Common myeloid progenitor, CD34-positive (primary cell): Measurements from ENCODE around the gene SCARB2.

Source experiments
- CTCF ChIA-PET: fragments of 350-600 bp; sonication (Branson Sonifier 250); formaldehyde crosslinking; loops from one replicate; lab custom pipeline; 2021; ENCODE audit warnings: antibody characterized with exemption; lab: Charles Lee
- POLR2A ChIA-PET: fragments of 350-600 bp; sonication (Branson Sonifier 250); formaldehyde crosslinking; loops from one replicate; lab custom pipeline; 2021; ENCODE audit warnings: antibody characterized with exemption; lab: Charles Lee
- DNase-seq, 3 donors: peaks; one replicate each; pipeline versions ENCODE4 v3.0.0 to v3.0.0-alpha.2; 2013
- H3K27ac ChIP-seq, 2 experiments: 1 replicate in 1 of 2; 2 replicates in 1 of 2; pipeline ENCODE4 v1.7.0; 2013; ENCODE audit warnings: inconsistent platforms in 2 of 2, low read length in 2 of 2, mild to moderate bottlenecking in 2 of 2, low read depth in 1 of 2, moderate library complexity in 1 of 2; ENCODE audit not compliant: severe bottlenecking in 2 of 2, insufficient read depth in 1 of 2, poor library complexity in 1 of 2
- H3K27me3 ChIP-seq, 5 experiments: replicated peaks in 2 of 5; 1 replicate in 3 of 5; 2 replicates in 2 of 5; pipeline versions ENCODE4 v1.6.1 to v1.7.0; 2013; ENCODE audit warnings: low read length in 4 of 5, mild to moderate bottlenecking in 2 of 5, moderate library complexity in 2 of 5, inconsistent platforms in 1 of 5; ENCODE audit not compliant: insufficient read depth in 5 of 5, control insufficient read depth in 4 of 5
- H3K36me3 ChIP-seq, 4 experiments: 1 replicate in 2 of 4; 2 replicates in 2 of 4; pipeline versions ENCODE4 v1.6.1 to v1.7.0; 2013; ENCODE audit warnings: low read length in 3 of 4, control low read depth in 1 of 4, mild to moderate bottlenecking in 1 of 4; ENCODE audit not compliant: control insufficient read depth in 4 of 4, insufficient read depth in 4 of 4
- H3K4me1 ChIP-seq, 4 experiments: 1 replicate in 3 of 4; 2 replicates in 1 of 4; pipeline versions ENCODE4 v1.6.1 to v1.7.1; 2013; ENCODE audit warnings: low read length in 3 of 4, mild to moderate bottlenecking in 3 of 4, control low read depth in 1 of 4, inconsistent platforms in 1 of 4, moderate library complexity in 1 of 4; ENCODE audit not compliant: control insufficient read depth in 4 of 4, insufficient read depth in 4 of 4; ENCODE audit errors: control extremely low read depth in 1 of 4
- H3K4me3 ChIP-seq, 7 experiments: 1 replicate in 4 of 7; 2 replicates in 3 of 7; pipeline versions ENCODE4 v1.5.1 to v1.7.0; 2013; ENCODE audit warnings: mild to moderate bottlenecking in 7 of 7, low read length in 6 of 7, moderate library complexity in 6 of 7, inconsistent platforms in 2 of 7, low read depth in 2 of 7, control low read depth in 1 of 7; ENCODE audit not compliant: insufficient read depth in 4 of 7, control insufficient read depth in 1 of 7; ENCODE audit errors: extremely low read depth in 1 of 7
- H3K9me3 ChIP-seq, 5 experiments: 1 replicate in 4 of 5; 2 replicates in 1 of 5; pipeline versions ENCODE4 v1.6.1 to v1.7.1; 2013; ENCODE audit warnings: low read length in 4 of 5, mild to moderate bottlenecking in 2 of 5, inconsistent platforms in 1 of 5, low read depth in 1 of 5, moderate library complexity in 1 of 5; ENCODE audit not compliant: control insufficient read depth in 4 of 5, insufficient read depth in 2 of 5; ENCODE audit errors: control extremely low read depth in 1 of 5
- WGBS: methylation state at CpG from one replicate; pipeline ENCODE4 v1.1.5; 2013; ENCODE audit not compliant: insufficient coverage; 5-methylcytosine and 5-hydroxymethylcytosine counted together

The SCARB2 gene

GRCh38 chr4:76155979-76156378 lies 57.6 kb downstream of the SCARB2 start:
- H3K27ac ChIP-seq, result no peak overlapping the region
- peaks cover 0 to 9% (median 0%) of the 10 kb centered on the region in 5 experiments for H3K9me3 ChIP-seq
- POLR2A ChIA-PET, result no interaction called here
- no peak overlapping the region for H3K4me3 ChIP-seq
- DNase-seq, result no peak
- H3K4me1 ChIP-seq, result peaks cover 0 to 8% (median 3%) of the 10 kb centered on the region in 4 experiments
- no peaks in the 10 kb centered on the region for H3K27me3 ChIP-seq
- CTCF ChIA-PET, result interaction anchor here (0.9 to 1.9 kb wide), 4 partner anchors 8 to 160 kb away, joined by 3 to 7 read pairs (median 3); no protein-coding TSS in a partner anchor
- WGBS, result 83% methylated on average over 3 of the region's 3 CpGs
- H3K36me3 ChIP-seq, result peaks cover 0 to 7% (median 4%) of the 10 kb centered on the region in 4 experiments

DNA sequence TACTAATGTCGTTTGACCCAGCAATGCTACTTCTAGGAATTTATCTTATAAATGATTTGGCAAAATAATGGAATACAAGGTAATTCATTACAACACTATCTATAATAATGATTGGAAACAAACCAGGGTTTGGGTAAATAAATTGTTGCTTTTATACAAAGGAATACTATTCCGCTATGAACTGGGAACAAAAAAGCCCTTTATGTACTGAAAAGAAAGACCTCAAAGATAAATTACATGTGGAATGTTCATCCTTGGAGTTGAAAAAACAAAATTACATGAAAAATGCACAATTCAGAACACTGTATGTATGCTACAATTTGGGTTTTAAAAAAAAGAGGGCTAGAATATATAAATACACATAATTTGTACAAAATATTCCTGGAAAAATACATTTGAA lies 60.3 kb downstream of the SCARB2 start:
- Histone ChIP-seq H3K4me1 (peaks cover 0 to 14% (median 12%) of the 10 kb centered on the region in 4 experiments), H3K27ac (no peak overlapping the region), H3K4me3 (no peak overlapping the region), H3K36me3 (peaks cover 0 to 3% (median under 1%) of the 10 kb centered on the region in 4 experiments), H3K27me3 (no peaks in the 10 kb centered on the region), H3K9me3 (peaks cover 0 to 9% (median 0%) of the 10 kb centered on the region in 5 experiments)
- ChIA-PET CTCF (interaction anchor here (4.0 kb wide), 1 partner anchor 26 kb away, joined by 16 read pairs; no protein-coding TSS in a partner anchor), POLR2A (no interaction called here)
- no peak for DNase-seq
- WGBS, result no CpG with 5 or more reads among the region's 2 CpGs

DNA sequence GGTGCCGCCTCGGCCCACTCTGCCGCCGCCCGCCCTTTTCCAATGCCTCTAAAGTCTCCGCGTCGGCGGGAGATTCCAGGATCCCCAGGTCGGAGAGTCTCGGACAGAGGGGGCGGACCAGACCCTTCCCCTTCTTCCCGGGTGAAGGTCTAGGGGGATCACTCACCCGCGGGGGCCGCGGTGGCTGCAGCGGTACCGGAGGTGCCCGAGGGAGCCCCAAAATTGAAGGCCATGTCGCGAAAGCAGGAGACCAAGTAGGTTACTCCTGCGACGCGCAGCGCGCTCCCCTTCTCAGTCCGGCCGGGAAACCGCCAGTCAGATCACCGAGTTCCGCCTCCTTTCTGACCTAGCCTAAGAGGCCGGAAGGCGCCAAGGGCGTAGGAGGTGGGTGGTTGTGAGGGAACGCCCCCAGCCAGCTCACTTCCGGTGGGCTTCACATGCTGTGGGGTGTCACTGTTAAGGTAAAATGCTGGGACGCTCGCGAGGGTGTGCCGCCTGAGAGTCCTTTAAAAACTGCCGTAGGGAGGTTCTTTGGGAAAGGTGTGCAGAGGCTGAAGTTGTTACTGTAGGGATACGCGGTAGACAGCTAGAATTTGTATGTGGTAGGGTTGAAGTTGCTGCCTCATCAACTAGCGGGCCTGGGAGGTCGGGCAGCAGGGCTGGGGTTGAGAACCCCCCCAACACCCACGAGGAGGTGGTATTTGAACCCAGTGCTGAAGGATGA lies 65.3 kb downstream of the SCARB2 start, which contains the start of gene NUP54:
NUP54 (minus strand) TSS at position 256 of the 724 bp plus-strand sequence; CDS start at position 233, 23 bp downstream.
- ChIA-PET POLR2A (interaction anchor here (0.6 to 1.0 kb wide), 2 partner anchors 14 to 20 kb away, joined by 3 to 6 read pairs; no protein-coding TSS in a partner anchor), CTCF (interaction anchor here (0.7 to 1.0 kb wide), 3 partner anchors 11 to 32 kb away, joined by 3 to 4 read pairs (median 3); no protein-coding TSS in a partner anchor)
- Histone ChIP-seq H3K9me3 (no peaks in the 10 kb centered on the region), H3K27me3 (no peaks in the 10 kb centered on the region), H3K4me1 (peaks cover 15 to 31% (median 24%) of the 10 kb centered on the region in 4 experiments), H3K36me3 (peaks cover 0 to 10% (median 4%) of the 10 kb centered on the region in 4 experiments), H3K4me3 (peak within 1 kb of the TSS; percentile 89 to 97 (median 95)), H3K27ac (peak within 1 kb of the TSS; percentile 92 to 94)
- DNase-seq, result peak; percentile 97 to 99 (median 98)
- 0% methylated on average over 39 of the region's 47 CpGs for WGBS

DNA sequence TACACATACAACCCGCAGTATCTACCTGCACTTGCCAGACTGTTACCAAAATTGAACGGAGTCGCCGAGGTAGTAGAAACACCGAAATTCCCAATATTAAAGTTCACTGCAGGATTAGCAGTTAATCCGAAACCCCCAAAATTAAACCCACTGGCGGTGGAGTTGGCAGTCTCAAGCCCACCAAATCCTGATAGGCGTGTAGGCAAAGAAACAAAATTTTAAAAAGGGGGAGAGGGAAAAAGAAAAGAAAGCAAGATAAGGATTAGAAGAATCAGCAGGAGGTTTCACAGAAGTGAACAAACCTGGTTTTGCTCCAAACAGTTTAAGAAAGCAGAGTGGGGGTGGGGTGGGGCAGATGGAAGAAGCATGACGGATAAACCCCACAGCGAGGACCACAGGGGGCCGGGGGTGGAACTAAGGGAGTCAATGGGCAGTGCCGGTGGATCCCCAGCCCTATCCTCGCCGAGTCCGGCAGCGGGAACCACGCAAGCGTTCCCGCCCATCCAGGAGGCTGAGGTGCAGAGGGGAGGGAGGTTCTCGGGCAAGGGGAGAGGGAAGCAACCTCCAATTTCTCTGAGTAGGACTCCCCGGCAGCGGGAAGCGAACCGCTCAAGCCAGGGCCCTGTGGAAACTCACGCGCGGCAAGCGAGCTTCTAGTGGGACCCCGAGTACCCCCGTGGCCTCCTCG lies 66.0 kb downstream of the SCARB2 start:
- Histone ChIP-seq H3K4me1 (peaks cover 15 to 31% (median 24%) of the 10 kb centered on the region in 4 experiments), H3K9me3 (no peaks in the 10 kb centered on the region), H3K27me3 (no peaks in the 10 kb centered on the region), H3K36me3 (peaks cover 0 to 16% (median 6%) of the 10 kb centered on the region in 4 experiments), H3K4me3 (peak overlapping the region; percentile 89 to 97 (median 95)), H3K27ac (peak overlapping the region; percentile 92 to 94)
- DNase-seq, result peak; percentile 49 to 81 (median 75)
- WGBS, result under 1% methylated on average over 29 of the region's 31 CpGs
- ChIA-PET CTCF (no interaction called here), POLR2A (interaction anchor here (1.0 kb wide), 1 partner anchor 19 kb away, joined by 3 read pairs; no protein-coding TSS in a partner anchor)

GRCh38 chr4:76144546-76144945 lies 69.1 kb downstream of the SCARB2 start:
- Histone ChIP-seq H3K9me3 (no peaks in the 10 kb centered on the region), H3K27ac (no peak overlapping the region), H3K4me1 (peaks cover 14 to 30% (median 21%) of the 10 kb centered on the region in 4 experiments), H3K27me3 (no peaks in the 10 kb centered on the region), H3K4me3 (no peak overlapping the region), H3K36me3 (peaks cover 9 to 41% (median 24%) of the 10 kb centered on the region in 4 experiments)
- ChIA-PET CTCF (no interaction called here), POLR2A (no interaction called here)
- DNase-seq, result no peak

DNA sequence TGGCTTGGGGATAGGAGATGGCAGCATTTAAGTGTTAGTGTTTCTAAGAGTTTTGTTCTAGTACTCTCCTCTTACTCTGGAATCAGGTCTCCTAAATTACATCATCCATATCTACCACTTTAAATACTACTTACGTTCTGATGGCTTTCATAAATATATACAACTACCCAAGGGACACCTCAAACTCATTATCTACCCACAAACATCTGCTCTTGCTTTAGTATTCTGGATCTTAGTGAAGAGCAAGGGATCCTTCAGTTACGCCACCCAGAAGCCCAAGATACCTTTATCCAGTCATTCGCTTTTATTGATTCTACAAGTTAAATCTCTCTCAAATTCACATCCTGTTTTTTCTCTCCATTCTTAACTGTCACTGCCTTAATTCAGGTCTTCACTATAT lies 72.4 kb downstream of the SCARB2 start:
- Histone ChIP-seq H3K4me3 (no peak overlapping the region), H3K27ac (no peak overlapping the region), H3K36me3 (peaks cover 14 to 60% (median 37%) of the 10 kb centered on the region in 4 experiments), H3K4me1 (peaks cover 0 to 5% (median 3%) of the 10 kb centered on the region in 4 experiments), H3K9me3 (no peaks in the 10 kb centered on the region), H3K27me3 (no peaks in the 10 kb centered on the region)
- POLR2A ChIA-PET, result no interaction called here
- 95% methylated on average over 2 of the region's 3 CpGs for WGBS
- peak in 1 of 3 donors; percentile 23 for DNase-seq
- CTCF ChIA-PET, result interaction anchor here (1.0 to 1.2 kb wide), 2 partner anchors 9 to 10 kb away, joined by 3 to 5 read pairs; no protein-coding TSS in a partner anchor
